DMS79 treated with DMSO at 0.1 percent for 48 hours (cell line): Measurements from ENCODE around the gene HID1.

ENCODE experiments used
- DNase-seq: peaks from one replicate; lab custom pipeline; 2025; lab: John Stamatoyannopoulos, UW

The HID1 gene

GRCh38 chr17:74964988-74965622 lies 7.5 kb downstream of the HID1 start:
- DNase-seq = no peak

GRCh38 chr17:74964246-74964761 lies 8.3 kb downstream of the HID1 start:
- DNase-seq = no peak

GRCh38 chr17:74963656-74964055 lies 8.9 kb downstream of the HID1 start:
- no peak for DNase-seq

GRCh38 chr17:74962622-74963394 lies 9.8 kb downstream of the HID1 start:
- DNase-seq = no peak

- DNase-seq = peak; percentile 44
Observed at GRCh38 chr17:74961657-74962350, 10.8 kb downstream of the HID1 start.

DNA sequence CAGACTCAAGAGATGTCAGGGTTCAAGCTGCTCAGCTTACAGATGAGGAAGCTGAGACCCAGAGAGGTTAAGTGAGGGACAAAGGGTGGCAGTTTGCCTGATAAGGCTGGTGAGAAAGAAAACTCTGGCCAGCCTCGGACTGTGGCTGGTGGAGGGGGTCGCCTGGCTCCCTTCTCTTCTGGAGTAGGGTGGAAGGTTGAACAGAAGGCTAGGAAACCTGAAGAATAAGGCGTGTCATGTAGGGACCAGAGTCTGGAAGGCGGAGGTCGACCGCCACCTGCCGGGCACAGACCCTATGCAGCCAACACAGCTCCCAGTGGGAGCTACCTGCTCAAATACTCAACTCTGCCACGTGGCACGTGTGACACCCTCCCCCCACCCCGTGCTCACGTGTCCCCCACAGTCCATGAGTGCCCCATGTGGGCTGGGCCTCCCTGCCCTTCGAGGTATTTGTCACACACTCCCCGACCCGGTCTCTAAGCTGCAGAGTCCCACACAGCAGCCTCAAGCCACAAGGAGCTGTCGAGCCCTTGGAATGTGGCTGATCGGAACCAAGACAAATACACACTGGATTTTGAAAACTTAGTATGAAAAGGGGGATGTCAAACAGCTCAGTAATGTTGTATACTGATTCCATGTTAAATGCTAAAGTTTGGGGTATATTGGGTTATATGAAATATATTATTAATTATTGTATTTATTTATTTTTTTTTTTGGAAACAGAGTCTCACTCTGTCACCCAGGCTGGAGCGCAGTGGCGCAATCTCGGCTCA lies 11.8 kb downstream of the HID1 start:
- no peak for DNase-seq

GRCh38 chr17:74959826-74960515 lies 12.6 kb downstream of the HID1 start:
- DNase-seq = no peak

- DNase-seq = peak; percentile 6
Observed at GRCh38 chr17:74957935-74958740, 14.4 kb downstream of the HID1 start.

DNA sequence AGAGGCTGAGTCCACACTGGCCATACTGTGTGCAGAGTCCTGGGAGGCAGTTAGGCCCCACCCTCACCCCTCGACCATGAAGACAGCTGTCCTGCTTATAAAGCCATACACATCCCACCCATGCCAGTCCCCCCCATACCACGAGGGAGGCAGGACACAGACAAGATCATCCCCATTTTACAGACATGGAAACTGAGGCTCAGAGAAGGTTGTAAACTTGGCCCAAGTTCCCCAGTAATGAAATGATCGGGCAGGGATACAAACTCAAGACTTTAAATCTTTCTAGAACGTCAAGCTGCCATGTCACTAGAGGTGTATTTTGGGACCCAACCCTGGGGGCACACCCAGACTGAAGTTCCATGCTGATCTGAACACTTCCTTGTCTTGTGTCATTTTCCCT lies 16.5 kb downstream of the HID1 start:
- DNase-seq = no peak

DNA sequence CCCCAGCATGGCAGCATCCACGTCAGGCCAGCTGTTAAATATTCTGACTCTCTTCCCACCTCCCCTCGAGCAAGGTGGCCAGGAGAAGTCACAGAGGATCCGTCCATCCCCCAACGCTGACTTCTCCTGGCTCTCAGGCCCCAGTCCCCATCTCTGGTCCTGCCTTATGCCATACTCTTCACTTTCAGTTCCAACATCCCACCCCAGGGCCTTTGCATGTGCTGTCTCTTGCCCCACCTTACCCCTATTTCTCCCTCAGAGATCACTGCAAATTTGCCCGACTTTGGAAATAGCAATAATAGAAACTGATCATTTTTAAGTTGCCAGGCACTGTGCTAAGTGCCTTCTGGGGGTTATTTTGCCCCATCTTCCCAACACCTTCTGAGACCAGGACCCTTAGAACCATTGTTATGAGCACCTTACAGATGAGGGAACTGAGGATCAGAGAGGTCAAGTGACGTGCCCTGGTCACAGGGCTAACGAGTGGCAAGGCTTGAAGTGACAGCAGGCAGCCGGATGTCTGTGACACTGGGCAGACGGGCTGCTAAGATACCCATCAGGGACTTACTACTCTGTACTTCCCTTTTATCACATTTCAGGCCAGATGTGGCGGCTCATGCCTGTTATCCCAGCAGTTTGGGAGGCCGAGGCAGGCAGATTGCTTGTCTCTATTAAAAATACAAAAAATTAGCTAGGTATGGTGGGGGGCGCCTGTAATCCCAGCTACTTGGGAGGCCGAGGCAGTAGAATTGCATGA lies 17.7 kb downstream of the HID1 start:
- no peak for DNase-seq

DNA sequence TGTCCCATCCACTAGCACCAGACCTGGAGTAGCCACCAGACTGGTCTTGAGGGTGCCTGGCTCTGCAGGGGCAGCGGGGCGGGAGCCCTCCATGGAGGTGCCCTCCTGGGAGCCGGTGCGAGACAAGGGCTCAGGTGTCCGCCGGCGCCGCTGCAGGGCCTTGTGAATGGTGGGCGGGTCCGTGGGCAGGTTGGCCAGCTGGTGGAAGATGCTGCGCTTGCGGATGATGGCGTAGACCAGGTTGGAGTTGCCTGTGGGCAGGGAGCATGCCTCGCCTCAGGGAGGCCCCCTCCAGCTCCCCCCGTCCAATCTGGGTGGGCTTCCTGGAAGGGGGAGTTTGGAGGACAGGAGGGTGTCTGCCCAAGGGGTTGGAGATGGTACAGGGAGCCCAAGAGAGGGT lies 18.4 kb downstream of the HID1 start:
- DNase-seq = no peak

DNA sequence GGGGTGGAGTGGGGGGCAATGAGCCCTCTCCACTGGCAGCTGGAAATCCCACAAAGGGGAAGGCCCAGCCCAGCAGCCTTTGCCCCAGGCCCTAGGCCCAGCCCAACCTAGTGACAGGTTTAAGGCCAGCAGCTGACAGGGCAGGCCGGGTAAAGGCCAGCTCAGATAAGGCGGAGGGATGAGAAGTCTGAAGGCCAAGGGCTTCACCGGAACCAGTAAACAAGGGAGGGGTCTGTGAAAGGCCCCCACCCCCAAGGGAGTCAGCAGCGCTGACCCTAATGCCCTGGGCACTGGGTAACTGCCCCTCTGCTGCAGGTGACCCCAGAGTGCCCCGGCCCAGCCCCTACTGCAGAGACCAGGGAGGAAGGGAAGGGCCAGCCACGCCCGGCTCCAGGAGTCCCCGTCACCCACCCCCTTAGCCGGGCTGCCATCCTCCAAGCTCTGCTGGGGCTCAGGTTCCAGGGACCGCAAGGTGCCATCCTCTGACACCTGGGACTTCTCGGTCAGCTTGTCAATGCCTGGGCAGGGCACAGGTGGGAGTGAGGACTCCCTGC lies 19.3 kb downstream of the HID1 start:
- DNase-seq = no peak

DNA sequence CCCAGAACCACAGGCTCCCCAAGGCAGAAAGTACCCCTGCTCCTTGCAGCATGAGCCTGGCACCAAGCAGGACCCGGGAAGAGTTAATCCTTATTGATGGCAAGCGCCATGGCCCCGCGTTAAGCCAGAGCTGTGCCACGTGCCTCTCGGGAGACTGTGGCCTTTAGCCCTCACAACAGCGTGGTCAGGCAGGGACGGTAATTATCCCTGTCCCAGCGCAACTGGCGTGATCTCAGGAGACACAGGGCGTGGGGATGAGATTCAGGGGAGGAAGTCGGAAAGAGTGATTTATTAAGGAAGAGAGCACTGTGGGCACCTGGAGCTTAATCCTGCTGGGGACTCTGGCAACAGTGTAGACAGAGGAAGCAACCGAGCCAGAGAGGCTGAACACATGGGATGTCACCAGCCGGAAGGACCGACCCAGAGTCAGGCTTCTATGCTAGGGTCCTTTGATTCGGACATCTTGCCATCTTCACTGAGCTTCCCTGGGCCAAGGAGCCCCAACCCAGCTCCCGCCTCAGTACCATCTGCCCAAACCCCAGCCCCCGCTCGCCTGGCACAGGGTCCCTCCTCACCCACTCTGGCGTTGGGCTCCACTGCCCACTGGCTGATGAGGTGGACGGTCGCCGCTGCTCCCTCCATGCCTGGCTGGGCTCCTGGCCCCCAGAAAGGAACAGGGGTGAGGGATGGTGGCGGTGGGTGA lies 20.0 kb downstream of the HID1 start:
- DNase-seq = no peak

DNA sequence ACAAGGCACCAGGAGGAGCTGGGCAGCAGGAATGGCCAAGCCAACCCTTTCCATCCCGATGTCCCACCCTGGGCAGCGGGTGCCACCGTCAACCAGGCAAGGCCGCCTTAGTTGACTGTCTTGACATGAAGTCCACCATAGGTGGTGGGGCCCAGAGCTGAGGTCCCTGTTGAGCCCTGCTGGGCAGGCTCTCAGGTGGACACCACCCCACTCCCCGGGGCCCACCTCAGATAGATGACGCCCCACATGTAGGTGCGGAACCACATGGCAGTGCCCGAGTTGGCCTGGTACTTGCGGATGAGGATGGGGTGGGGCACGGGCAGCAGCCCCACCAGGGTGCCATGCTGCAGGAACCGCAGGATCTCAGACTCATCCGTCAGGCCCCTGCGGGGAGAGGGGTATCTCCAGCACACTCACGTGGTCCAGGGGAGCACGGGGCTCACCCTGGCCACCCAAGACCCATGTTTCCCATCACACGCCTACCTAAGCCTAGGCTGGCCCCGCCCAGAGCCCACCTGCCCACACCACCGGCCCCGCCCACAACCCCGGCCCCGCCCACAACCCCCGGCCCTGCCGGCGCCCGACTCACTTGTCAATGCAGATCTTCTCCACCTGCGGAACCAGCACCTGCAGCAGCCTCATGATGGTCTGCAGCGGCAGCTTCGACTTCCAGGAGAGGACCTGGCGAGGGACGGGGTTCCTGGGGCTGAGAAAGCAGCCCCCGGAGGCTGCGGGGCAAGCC lies 20.7 kb downstream of the HID1 start:
- DNase-seq = no peak

DNA sequence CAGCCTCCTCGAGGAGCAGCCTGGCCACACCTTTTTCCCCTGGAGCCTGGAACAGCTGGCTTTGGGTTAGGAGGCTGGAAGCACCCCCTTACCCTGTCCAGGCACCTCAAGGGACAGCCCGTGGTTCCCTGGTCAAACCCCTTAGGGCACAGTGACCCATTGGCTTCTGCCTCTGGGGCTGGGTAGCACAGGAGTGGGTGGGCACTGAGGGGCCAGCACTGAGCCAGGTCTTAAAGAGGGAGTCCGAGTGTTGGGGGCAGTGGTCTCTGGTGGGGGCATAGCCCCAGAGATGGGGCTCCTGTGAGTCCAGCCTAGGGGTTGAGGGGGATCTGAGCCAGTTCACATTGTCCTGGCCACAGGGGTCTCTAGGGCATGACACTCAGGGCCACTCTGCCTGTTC lies 21.5 kb downstream of the HID1 start:
- no peak for DNase-seq

GRCh38 chr17:74950207-74950606 lies 22.4 kb downstream of the HID1 start:
- DNase-seq = no peak

GRCh38 chr17:74949455-74950115 lies 23.0 kb downstream of the HID1 start:
- no peak for DNase-seq
